HG03064 (cell line): Measurements from ENCODE around the gene USE1.

Experiments used
- ATAC-seq: cut with Tn5 transposase; IDR thresholded peaks from one replicate; pipeline ENCODE4 v1.9.1; 2021; ENCODE audit warnings: low read depth; ENCODE audit not compliant: unreplicated experiment

Gene USE1

GRCh38 chr19:17235300-17235970 is 20.3 kb downstream of the USE1 start:
- no peak for ATAC-seq

GRCh38 chr19:17235971-17236777 is 21.0 kb downstream of the USE1 start:
- ATAC-seq: no peak

GRCh38 chr19:17236811-17237543 is 21.8 kb downstream of the USE1 start:
- ATAC-seq: no peak

- ATAC-seq: no peak
Measured at GRCh38 chr19:17237747-17238706, 22.9 kb downstream of the USE1 start.

- no peak for ATAC-seq
Measured at GRCh38 chr19:17240062-17240752, 25.1 kb downstream of the USE1 start.

GRCh38 chr19:17240826-17241399 is 25.8 kb downstream of the USE1 start:
- no peak for ATAC-seq

GRCh38 chr19:17242431-17243208 is 27.5 kb downstream of the USE1 start:
- no peak for ATAC-seq

GRCh38 chr19:17243211-17243829 is 28.2 kb downstream of the USE1 start:
- ATAC-seq: no peak

GRCh38 chr19:17243830-17244617 is 28.9 kb downstream of the USE1 start:
- ATAC-seq: no peak

GRCh38 chr19:17244618-17245534 is 29.7 kb downstream of the USE1 start:
- ATAC-seq: no peak

- ATAC-seq: no peak
Measured at GRCh38 chr19:17245535-17245984, 30.4 kb downstream of the USE1 start, which contains the start of gene NR2F6. NR2F6 (minus strand) TSS chr19:17245919; CDS start chr19:17245220, 699 bp downstream.

GRCh38 chr19:17246681-17247425 is 31.7 kb downstream of the USE1 start:
- no peak for ATAC-seq

- ATAC-seq: no peak
Measured at GRCh38 chr19:17248011-17248776, 33.0 kb downstream of the USE1 start.

- no peak for ATAC-seq
Measured at GRCh38 chr19:17249887-17250548, 34.9 kb downstream of the USE1 start.
